Ovary (tissue), 9 donors: ENCODE data around the gene EPN3. TPM values are rescaled to one million over a fixed set of nuclear protein-coding genes. Genes with fewer than 3 reads are reported as not detected.

Experiments used
- DNase-seq, 5 donors: peaks; one replicate each; pipeline ENCODE4 v3.0.0-alpha.2; 2019 to 2020
- H3K27ac ChIP-seq, 2 donors: fragments of 200-600 bp; one replicate each; pipeline versions ENCODE4 v1.5.1 to v1.8.0; 2019 to 2022
- H3K27me3 ChIP-seq: fragments of 200-600 bp; one replicate; pipeline ENCODE4 v1.8.0; 2022
- H3K36me3 ChIP-seq: fragments of 200-600 bp; sonication (generic); one replicate; pipeline ENCODE4 v1.5.1; 2019
- H3K4me1 ChIP-seq: one replicate; pipeline ENCODE4 v1.8.1; 2013; ENCODE audit warnings: mild to moderate bottlenecking, moderate library complexity; ENCODE audit not compliant: insufficient read depth
- H3K4me3 ChIP-seq: fragments of 200-600 bp; sonication (generic); one replicate; pipeline ENCODE4 v1.5.1; 2017
- H3K9me3 ChIP-seq, 2 donors: fragments of 200-600 bp in 1 of 2; sonication (generic) in 1 of 2; one replicate each; pipeline versions ENCODE4 v1.5.1 to v1.8.1; 2013 to 2019; ENCODE audit warnings: mild to moderate bottlenecking in 1 of 2, moderate library complexity in 1 of 2
- EP300 ChIP-seq: sonication (generic); formaldehyde crosslinking; IDR thresholded peaks from one replicate; pipeline ENCODE4 v1.6.1; 2017; ENCODE audit warnings: antibody characterized with exemption
- POLR2A ChIP-seq: fragments of 450-650 bp; IDR thresholded peaks from one replicate; pipeline ENCODE4 v1.6.1; 2017; ENCODE audit warnings: antibody characterized with exemption, mild to moderate bottlenecking, moderate library complexity
- WGBS, 3 donors: extraction: QIAGEN DNeasy Blood & Tissue Kit in 1 of 3; methylation state at CpG; one replicate each; pipeline versions ENCODE4 v1.1.5 to v1.1.7; 2013 to 2017; 5-methylcytosine and 5-hydroxymethylcytosine counted together
- intact Hi-C, 4 donors: fragments of 100-400 bp; cut with DNase I; formaldehyde crosslinking; loops; one replicate each; pipeline versions ENCODE4 v1.11.0 to v1.15.1; 2022 to 2023
- polyA plus RNA-seq, 2 donors: library from polyadenylated mRNA; stranded (reverse); fragments of 200-250 nt in 1 of 2; fragments of 350-450 nt in 1 of 2; fragmentation: Illumina TruSeq in 1 of 2; extraction: RNeasy Lipid Tissue Mini Kit (QIAGEN cat#74804) in 1 of 2; gene quantifications; one replicate each; pipeline ENCODE4 v1.2.3, GENCODE V29; 2013 to 2014
- total RNA-seq, 7 donors: library from RNA; depleted of rRNA in 2 of 7; stranded (reverse); fragments of >200 nt in 2 of 7; fragmentation: NEBNext Ultra II Directional in 3 of 7; extraction: Animal tissue kit (Norgen Biotek cat#: 25700) in 3 of 7; gene quantifications; one replicate each; pipeline versions ENCODE4 v1.1.0 to v1.2.4, GENCODE V29; 2016 to 2023
- TF ChIP-seq, protein P1 (sequence below), 3 donors: fragments of 450-650 bp in 2 of 3; fragments of 200-600 bp in 1 of 3; IDR thresholded peaks; one replicate each; pipeline versions ENCODE4 v1.5.1 to v1.8.0; 2016 to 2022; ENCODE audit warnings: antibody characterized with exemption in 3 of 3, mild to moderate bottlenecking in 1 of 3
- donor health status: DM: no; HTN: no; CAD: no; lungs with moderate emphysema.
- donor health status: DM: no; HTN: no; CAD: no.
- donor health status: Bipolar disorder and iron deficiency.
- donor health status: DM: yes; HTN: yes; CAD: no.
- donor health status: DM: no; HTN: no; CAD: no.
- donor health status: DM: yes; HTN: yes; CAD: no.

EPN3 gene
- total and polyA plus RNA-seq, 9 donors: 6.2 to 33.4 (median 21.0) TPM

DNA sequence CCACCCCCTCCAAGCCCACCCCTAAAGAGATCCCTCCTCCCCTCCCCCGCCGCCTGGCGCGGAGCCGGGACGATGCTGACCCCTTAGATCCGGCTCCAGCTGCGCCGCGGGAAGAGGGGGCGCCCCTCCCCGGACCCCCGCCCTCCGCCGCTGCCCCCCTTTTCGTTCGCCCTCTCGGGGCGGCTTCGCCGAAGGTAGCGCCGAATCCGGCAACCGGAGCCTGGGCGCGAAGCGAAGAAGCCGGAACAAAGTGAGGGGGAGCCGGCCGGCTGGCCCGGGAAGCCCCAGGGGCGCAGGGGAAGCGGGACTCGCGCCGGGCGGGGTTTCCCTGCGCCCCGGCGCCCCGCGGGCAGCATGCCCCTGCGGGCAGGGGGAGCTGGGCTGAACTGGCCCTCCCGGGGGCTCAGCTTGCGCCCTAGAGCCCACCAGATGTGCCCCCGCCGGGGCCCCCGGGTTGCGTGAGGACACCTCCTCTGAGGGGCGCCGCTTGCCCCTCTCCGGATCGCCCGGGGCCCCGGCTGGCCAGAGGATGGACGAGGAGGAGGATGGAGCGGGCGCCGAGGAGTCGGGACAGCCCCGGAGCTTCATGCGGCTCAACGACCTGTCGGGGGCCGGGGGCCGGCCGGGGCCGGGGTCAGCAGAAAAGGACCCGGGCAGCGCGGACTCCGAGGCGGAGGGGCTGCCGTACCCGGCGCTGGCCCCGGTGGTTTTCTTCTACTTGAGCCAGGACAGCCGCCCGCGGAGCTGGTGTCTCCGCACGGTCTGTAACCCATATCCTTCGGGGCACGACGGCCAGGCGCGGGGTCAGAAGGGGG, 28.6 kb downstream of the EPN3 start:
- H3K4me3 ChIP-seq: peak overlapping the region; percentile 51
- H3K9me3 ChIP-seq: no peaks in the 10 kb centered on the region
- peak overlapping the region in 1 of 2 donors; percentile 32 for H3K27ac ChIP-seq
- intact Hi-C loops: no loop called here
- 1 to 4% (median 2%) methylated on average over 33 to 82 of the region's 88 CpGs for WGBS, 3 donors
- H3K27me3 ChIP-seq: no peaks in the 10 kb centered on the region
- peak in 4 of 5 donors; percentile 64 to 77 (median 74) for DNase-seq
- H3K4me1 ChIP-seq: peaks cover 17% of the 10 kb centered on the region
- TF ChIP-seq EP300 (no peak), POLR2A (no peak)
- TF ChIP-seq, protein P1, sequence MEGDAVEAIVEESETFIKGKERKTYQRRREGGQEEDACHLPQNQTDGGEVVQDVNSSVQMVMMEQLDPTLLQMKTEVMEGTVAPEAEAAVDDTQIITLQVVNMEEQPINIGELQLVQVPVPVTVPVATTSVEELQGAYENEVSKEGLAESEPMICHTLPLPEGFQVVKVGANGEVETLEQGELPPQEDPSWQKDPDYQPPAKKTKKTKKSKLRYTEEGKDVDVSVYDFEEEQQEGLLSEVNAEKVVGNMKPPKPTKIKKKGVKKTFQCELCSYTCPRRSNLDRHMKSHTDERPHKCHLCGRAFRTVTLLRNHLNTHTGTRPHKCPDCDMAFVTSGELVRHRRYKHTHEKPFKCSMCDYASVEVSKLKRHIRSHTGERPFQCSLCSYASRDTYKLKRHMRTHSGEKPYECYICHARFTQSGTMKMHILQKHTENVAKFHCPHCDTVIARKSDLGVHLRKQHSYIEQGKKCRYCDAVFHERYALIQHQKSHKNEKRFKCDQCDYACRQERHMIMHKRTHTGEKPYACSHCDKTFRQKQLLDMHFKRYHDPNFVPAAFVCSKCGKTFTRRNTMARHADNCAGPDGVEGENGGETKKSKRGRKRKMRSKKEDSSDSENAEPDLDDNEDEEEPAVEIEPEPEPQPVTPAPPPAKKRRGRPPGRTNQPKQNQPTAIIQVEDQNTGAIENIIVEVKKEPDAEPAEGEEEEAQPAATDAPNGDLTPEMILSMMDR (IDR thresholded peaks at IDR 0.05): no peak
- no peaks in the 10 kb centered on the region for H3K36me3 ChIP-seq

DNA sequence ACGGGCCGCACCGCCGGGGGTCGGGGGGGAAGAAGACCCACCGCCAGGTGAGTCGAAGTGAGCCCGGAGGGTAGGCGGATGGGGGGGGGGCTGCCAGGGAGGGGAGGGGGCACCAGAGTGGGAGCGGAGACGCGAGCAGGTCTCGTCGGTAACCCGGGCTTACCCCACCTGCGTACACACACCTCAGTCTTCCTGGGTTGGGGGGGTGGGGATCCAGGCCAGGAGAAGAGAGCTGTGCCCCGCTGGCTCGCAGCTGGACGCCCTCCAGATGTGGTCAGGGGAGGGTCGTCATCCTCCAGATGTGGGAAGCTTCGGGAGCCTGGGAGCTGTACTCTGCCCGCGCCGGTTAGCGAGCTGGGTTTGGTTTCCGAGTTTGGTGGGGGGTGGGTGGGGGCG, 29.2 kb downstream of the EPN3 start:
- H3K4me3 ChIP-seq: peak overlapping the region; percentile 51
- 0 to 2% (median 1%) methylated on average over 1 to 27 of the region's 27 CpGs for WGBS, 3 donors

DNA sequence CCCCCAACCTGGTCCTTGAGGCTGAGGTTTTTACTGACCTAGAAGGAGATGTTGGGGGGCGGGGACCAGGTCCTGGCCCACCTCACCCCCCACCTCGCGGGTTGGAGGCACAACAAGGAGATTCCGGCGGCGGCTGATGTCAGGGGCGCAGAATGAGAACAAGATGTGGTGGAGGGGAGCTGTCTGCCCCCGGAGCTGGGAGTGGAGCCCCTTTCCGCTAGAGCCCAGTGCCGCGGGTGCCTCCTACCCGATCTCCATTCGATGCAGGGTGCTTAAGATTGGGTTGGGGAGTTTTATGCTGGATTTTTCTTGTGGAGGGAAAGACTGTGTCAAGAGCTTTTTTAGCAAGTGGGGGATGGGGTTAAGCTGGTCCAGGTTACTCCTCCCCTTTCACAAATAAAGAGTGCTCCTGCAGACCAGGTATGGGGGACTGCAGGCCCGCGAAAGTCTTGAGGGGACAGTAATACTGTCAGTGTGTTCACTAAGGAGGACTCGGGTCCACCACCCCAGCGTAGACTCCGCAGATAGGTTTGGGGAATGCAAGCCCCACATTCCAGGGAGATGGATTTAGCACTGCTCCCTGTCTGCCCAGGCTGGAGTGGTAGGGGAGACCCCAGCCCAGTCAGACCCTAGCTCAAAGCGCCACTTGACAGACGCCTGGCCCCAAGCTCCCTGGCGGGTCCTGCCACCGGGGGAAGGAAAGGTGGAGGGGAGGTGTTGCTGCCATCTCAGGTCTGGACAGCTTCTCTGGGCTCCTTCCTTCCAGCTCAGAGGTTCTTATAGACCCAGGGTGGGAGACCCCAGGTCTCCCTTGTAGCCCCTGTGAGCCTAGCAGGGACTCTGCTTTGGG, 29.9 kb downstream of the EPN3 start:
- intact Hi-C loops: no loop called here
- DNase-seq: peak in 1 of 5 donors; percentile 61
- 33 to 37% (median 34%) methylated on average over 21 to 22 of the region's 22 CpGs for WGBS, 3 donors
- H3K4me1 ChIP-seq: peaks cover 17% of the 10 kb centered on the region
- H3K9me3 ChIP-seq: no peaks in the 10 kb centered on the region
- H3K36me3 ChIP-seq: no peaks in the 10 kb centered on the region
- H3K4me3 ChIP-seq: no peak overlapping the region
- H3K27me3 ChIP-seq: no peaks in the 10 kb centered on the region
- TF ChIP-seq, protein P1 (IDR thresholded peaks at IDR 0.05): no peak
- TF ChIP-seq POLR2A: no peak
- TF ChIP-seq EP300: no peak
- H3K27ac ChIP-seq: no peak overlapping the region

More for the DNA sequence above, 29.2 kb downstream of the EPN3 start:
- H3K27me3 ChIP-seq: no peaks in the 10 kb centered on the region
- no peaks in the 10 kb centered on the region for H3K36me3 ChIP-seq
- TF ChIP-seq POLR2A (no peak), EP300 (no peak)
- TF ChIP-seq, protein P1 (IDR thresholded peaks at IDR 0.05): no peak
- peaks cover 17% of the 10 kb centered on the region for H3K4me1 ChIP-seq
- peak in 1 of 5 donors; percentile 62 for DNase-seq
- peak overlapping the region in 1 of 2 donors; percentile 32 for H3K27ac ChIP-seq
- H3K9me3 ChIP-seq: no peaks in the 10 kb centered on the region
- intact Hi-C loops: no loop called here

DNA sequence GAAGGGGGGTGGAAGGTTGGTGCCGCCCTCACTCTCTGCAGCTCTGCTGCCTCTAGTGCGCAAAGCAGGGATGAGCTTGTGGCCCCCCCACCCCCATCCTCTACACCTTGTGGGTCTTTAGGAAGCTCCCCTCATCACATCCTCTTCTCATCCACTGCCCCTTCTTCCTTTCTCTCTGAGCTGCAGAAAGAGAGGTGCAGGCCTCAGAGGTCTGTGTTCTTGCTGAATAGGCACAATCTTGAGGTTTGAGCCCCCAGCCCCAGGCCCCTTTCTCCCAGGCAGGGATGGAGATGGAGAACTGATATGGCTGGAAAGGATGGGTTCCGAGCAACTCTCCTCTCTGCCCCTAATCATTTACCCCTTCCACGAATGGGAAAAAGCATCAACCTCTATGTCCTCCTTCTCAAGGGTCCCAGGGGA, 30.6 kb downstream of the EPN3 start:
- no peak overlapping the region for H3K4me3 ChIP-seq
- DNase-seq: no peak
- H3K27ac ChIP-seq: no peak overlapping the region
- peaks cover 17% of the 10 kb centered on the region for H3K4me1 ChIP-seq
- H3K9me3 ChIP-seq: no peaks in the 10 kb centered on the region
- 75 to 82% (median 76%) methylated on average over 4 of the region's 4 CpGs for WGBS, 3 donors
- TF ChIP-seq, protein P1 (IDR thresholded peaks at IDR 0.05): no peak
- TF ChIP-seq POLR2A (no peak), EP300 (no peak)
- no peaks in the 10 kb centered on the region for H3K27me3 ChIP-seq
- intact Hi-C loops: no loop called here
- H3K36me3 ChIP-seq: no peaks in the 10 kb centered on the region
